Muscle of leg (tissue), 11 donors: ENCODE results near the gene SHLD2. TPM values are rescaled to one million over a fixed set of nuclear protein-coding genes. Genes with fewer than 3 reads are reported as not detected.
"Not testable (repeated sequence)": the region's sequence is repeated elsewhere in the genome, so short reads cannot be mapped to it uniquely, and the experiment has no call there.

Experiments
- DNase-seq: peaks from one replicate; pipeline ENCODE4 v3.0.0; 2013
- H3K27ac ChIP-seq: one replicate; pipeline ENCODE4 v1.5.1; 2013; ENCODE audit warnings: mild to moderate bottlenecking, low read length, control low read depth
- H3K27me3 ChIP-seq: one replicate; pipeline ENCODE4 v1.6.1; 2013; ENCODE audit warnings: low read length; ENCODE audit not compliant: control insufficient read depth, insufficient read depth
- H3K36me3 ChIP-seq: one replicate; pipeline ENCODE4 v1.6.1; 2013; ENCODE audit warnings: low read length; ENCODE audit not compliant: control insufficient read depth, insufficient read depth
- H3K4me1 ChIP-seq: one replicate; pipeline ENCODE4 v1.6.1; 2013; ENCODE audit warnings: low read length; ENCODE audit not compliant: control insufficient read depth, insufficient read depth
- H3K4me3 ChIP-seq: one replicate; pipeline ENCODE4 v1.5.1; 2013; ENCODE audit warnings: low read length, control low read depth
- H3K9me3 ChIP-seq: replicated peaks from 2 replicates; pipeline ENCODE4 v1.6.1; 2013; ENCODE audit warnings: low read depth, low read length; ENCODE audit not compliant: control insufficient read depth
- WGBS: methylation state at CpG from one replicate; pipeline ENCODE4 v1.1.5; 2013; ENCODE audit warnings: missing lambda C conversion rate; ENCODE audit not compliant: insufficient coverage; 5-methylcytosine and 5-hydroxymethylcytosine counted together
- polyA plus RNA-seq, 8 donors: library from polyadenylated mRNA; unstranded; fragments of 120-200 nt; gene quantifications; one replicate each; pipeline versions ENCODE4 v1.2.1 to v1.2.3, GENCODE V29; 2013; ENCODE audit warnings: inconsistent platforms in 1 of 8, low replicate concordance in 1 of 8; ENCODE audit not compliant: insufficient read length in 8 of 8, insufficient read depth in 1 of 8
- total RNA-seq: library from RNA; stranded (reverse); fragments of 120-200 nt; gene quantifications from one replicate; pipeline ENCODE4 v1.2.4, GENCODE V29; 2013

The SHLD2 gene
- total and polyA plus RNA-seq, 9 donors = 17.0 to 30.9 (median 22.1) TPM

- H3K27ac ChIP-seq = peak overlapping the region; percentile 29
- H3K36me3 ChIP-seq, H3K4me3 ChIP-seq, H3K27me3 ChIP-seq, H3K4me1 ChIP-seq, H3K9me3 ChIP-seq: not testable (repeated sequence)
- peak; percentile 35 for DNase-seq
- WGBS = 39% methylated on average over 4 of the region's 4 CpGs
Measured at GRCh38 chr10:87206922-87207321, 111.9 kb downstream of the SHLD2 start.

- not testable (repeated sequence) for H3K4me1 ChIP-seq, H3K27ac ChIP-seq, H3K4me3 ChIP-seq, H3K27me3 ChIP-seq, DNase-seq, H3K36me3 ChIP-seq, H3K9me3 ChIP-seq
- no CpG with 5 or more reads among the region's 5 CpGs for WGBS
Measured at GRCh38 chr10:87210309-87210708, 115.3 kb downstream of the SHLD2 start.

GRCh38 chr10:87211848-87212247 lies 116.8 kb downstream of the SHLD2 start:
- not testable (repeated sequence) for H3K27ac ChIP-seq, H3K4me1 ChIP-seq, H3K9me3 ChIP-seq, H3K4me3 ChIP-seq, DNase-seq, H3K36me3 ChIP-seq, H3K27me3 ChIP-seq
- WGBS = no CpG with 5 or more reads among the region's 2 CpGs

GRCh38 chr10:87213150-87213765 lies 118.3 kb downstream of the SHLD2 start:
- H3K27ac ChIP-seq, H3K4me3 ChIP-seq: not testable (repeated sequence)
- no CpG with 5 or more reads among the region's 8 CpGs for WGBS

GRCh38 chr10:87213806-87214205 lies 118.8 kb downstream of the SHLD2 start:
- not testable (repeated sequence) for H3K4me3 ChIP-seq, H3K27ac ChIP-seq, DNase-seq, H3K9me3 ChIP-seq, H3K4me1 ChIP-seq, H3K36me3 ChIP-seq, H3K27me3 ChIP-seq
- 100% methylated on average over 1 of the region's 21 CpGs for WGBS

More at GRCh38 chr10:87213150-87213765, 118.3 kb downstream of the SHLD2 start:
- not testable (repeated sequence) for H3K36me3 ChIP-seq, H3K9me3 ChIP-seq, DNase-seq, H3K4me1 ChIP-seq, H3K27me3 ChIP-seq

GRCh38 chr10:87216120-87216519 lies 121.1 kb downstream of the SHLD2 start:
- not testable (repeated sequence) for DNase-seq, H3K36me3 ChIP-seq, H3K9me3 ChIP-seq, H3K4me3 ChIP-seq, H3K4me1 ChIP-seq, H3K27ac ChIP-seq, H3K27me3 ChIP-seq
- WGBS = 89% methylated on average over 9 of the region's 11 CpGs

- H3K4me3 ChIP-seq, H3K27me3 ChIP-seq, H3K4me1 ChIP-seq, H3K27ac ChIP-seq, DNase-seq, H3K9me3 ChIP-seq, H3K36me3 ChIP-seq: not testable (repeated sequence)
- no CpG with 5 or more reads among the region's 5 CpGs for WGBS
Measured at GRCh38 chr10:87219370-87219769, 124.4 kb downstream of the SHLD2 start.

GRCh38 chr10:87222789-87223188 lies 127.8 kb downstream of the SHLD2 start:
- DNase-seq, H3K4me1 ChIP-seq, H3K27ac ChIP-seq, H3K4me3 ChIP-seq, H3K36me3 ChIP-seq, H3K9me3 ChIP-seq, H3K27me3 ChIP-seq: not testable (repeated sequence)
- WGBS = 87% methylated on average over 14 of the region's 30 CpGs

GRCh38 chr10:87225148-87225547 lies 130.1 kb downstream of the SHLD2 start, which contains the start of gene NUTM2A:
NUTM2A (plus strand) TSS chr10:87225448; CDS start chr10:87225831, 383 bp downstream.
- not testable (repeated sequence) for H3K4me1 ChIP-seq, DNase-seq, H3K36me3 ChIP-seq, H3K27me3 ChIP-seq, H3K9me3 ChIP-seq, H3K27ac ChIP-seq, H3K4me3 ChIP-seq
- WGBS = no CpG with 5 or more reads among the region's 3 CpGs

GRCh38 chr10:87228247-87228646 lies 133.2 kb downstream of the SHLD2 start:
- H3K4me1 ChIP-seq, H3K4me3 ChIP-seq, H3K27me3 ChIP-seq, H3K36me3 ChIP-seq, DNase-seq, H3K9me3 ChIP-seq, H3K27ac ChIP-seq: not testable (repeated sequence)
- no CpG with 5 or more reads among the region's 20 CpGs for WGBS

GRCh38 chr10:87229211-87229610 lies 134.2 kb downstream of the SHLD2 start:
- H3K4me3 ChIP-seq, H3K27ac ChIP-seq, H3K9me3 ChIP-seq, H3K27me3 ChIP-seq, DNase-seq, H3K4me1 ChIP-seq, H3K36me3 ChIP-seq: not testable (repeated sequence)
- 83% methylated on average over 3 of the region's 9 CpGs for WGBS
